ENCODE results near the gene PRKG1. TPM values are rescaled to one million over a fixed set of nuclear protein-coding genes. Genes with fewer than 3 reads are reported as not detected.
A peak's percentile ranks its signal among the peaks of the same experiment; 100 is the strongest.

PRKG1 gene
- total RNA-seq (10 to 100 TPM; 25.2 to 48.1 (median 32.1) TPM), polyA plus RNA-seq (10 to 100 TPM in 1 of 2 donors, 1 to 10 TPM in 1; 3.8 to 10.8 TPM)
- long read RNA-seq, donor 1, partial matches to known transcripts, result 0 of 9 reads
- long read RNA-seq, donor 1, other reads (novel, unspliced or antisense), result 9 of 9 reads
- long read RNA-seq, donor 2, partial matches to known transcripts, result 1 of 10 reads
- long read RNA-seq, donor 2, other reads (novel, unspliced or antisense), result 9 of 10 reads
- long read RNA-seq, donor 3, partial matches to known transcripts, result 2 of 20 reads
- long read RNA-seq, donor 3, other reads (novel, unspliced or antisense), result 18 of 20 reads

GRCh38 chr10:51074238-51075028, at the start of gene PRKG1:
Gene PRKG1, plus strand, starts transcription at chr10:51074487.
- Histone ChIP-seq H3K27me3 (peaks cover 0 to 42% (median 0%) of the 10 kb centered on the region in 7 donors), H3K9me3 (no peaks in the 10 kb centered on the region), H3K27ac (peak within 1 kb of the TSS; percentile 73 to 90 (median 84)), H3K4me3 (peak within 1 kb of the TSS; percentile 57 to 82 (median 66)), H3K4me1 (peaks cover 0 to 35% (median 11%) of the 10 kb centered on the region in 9 donors), H3K36me3 (no peaks in the 10 kb centered on the region)
- intact Hi-C loops (cut with DNase I), result loop anchor here in 7 of 10 donors (2.0 to 10.0 kb wide), 11 partner anchors 73 to 888 kb away; partner anchors contain the start of gene CSTF2T (in 2 of the 7)
- no peak for TF ChIP-seq CTCF (IDR thresholded peaks at IDR 0.05)
- ATAC-seq, result peak; percentile 86 to 95 (median 90)
- 1% methylated on average over 59 of the region's 59 CpGs for WGBS, 2 donors
- peak; percentile 70 to 80 for DNase-seq

DNA sequence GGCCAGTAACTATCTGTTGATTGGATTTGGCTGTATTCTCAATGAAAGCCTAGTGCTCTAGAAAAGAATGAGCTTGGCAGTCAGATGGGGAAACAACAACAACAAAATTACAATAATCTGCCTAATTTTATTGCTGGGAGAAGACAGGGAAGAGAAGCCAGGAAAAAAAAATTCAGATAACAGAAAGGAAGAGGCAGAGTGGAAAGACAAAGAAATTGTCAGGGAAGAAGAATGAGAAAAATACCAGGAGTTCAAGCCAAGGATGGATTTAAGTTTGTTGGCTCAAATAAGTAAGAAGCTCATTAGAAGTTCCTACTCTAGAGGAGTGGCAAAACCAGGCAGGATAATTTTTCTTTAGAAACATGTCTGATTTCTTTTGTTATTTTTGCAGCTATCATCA, 45.9 kb upstream of the PRKG1 start:
- DNase-seq, result no peak
- Histone ChIP-seq H3K27ac (peak overlapping the region in 5 of 10 donors; percentile 2 to 35 (median 24)), H3K9me3 (no peaks in the 10 kb centered on the region), H3K27me3 (no peaks in the 10 kb centered on the region), H3K36me3 (no peaks in the 10 kb centered on the region), H3K4me1 (peaks cover 0 to 25% (median 6%) of the 10 kb centered on the region in 9 donors), H3K4me3 (no peak overlapping the region)
- no peak for ATAC-seq
- no peak for TF ChIP-seq CTCF (IDR thresholded peaks at IDR 0.05)
- intact Hi-C loops (cut with DNase I), result no loop called here

GRCh38 chr10:51029172-51029641, 45.1 kb upstream of the PRKG1 start:
- Histone ChIP-seq H3K27me3 (no peaks in the 10 kb centered on the region), H3K36me3 (no peaks in the 10 kb centered on the region), H3K4me3 (no peak overlapping the region), H3K27ac (peak overlapping the region in 3 of 10 donors; percentile 2 to 35 (median 24)), H3K4me1 (peaks cover 0 to 18% (median 5%) of the 10 kb centered on the region in 9 donors), H3K9me3 (no peaks in the 10 kb centered on the region)
- no peak for TF ChIP-seq CTCF (IDR thresholded peaks at IDR 0.05)
- ATAC-seq (peak in 1 of 8 donors; percentile 35), DNase-seq (no peak)
- intact Hi-C loops (cut with DNase I), result no loop called here
- 70 to 81% methylated on average over 2 of the region's 2 CpGs for WGBS, 2 donors

- Histone ChIP-seq H3K27me3 (no peaks in the 10 kb centered on the region), H3K9me3 (no peaks in the 10 kb centered on the region), H3K4me3 (no peak overlapping the region), H3K27ac (no peak overlapping the region), H3K36me3 (no peaks in the 10 kb centered on the region), H3K4me1 (peaks cover 0 to 17% (median 5%) of the 10 kb centered on the region in 9 donors)
- TF ChIP-seq CTCF (IDR thresholded peaks at IDR 0.05), result no peak
- 83 to 88% methylated on average over 2 of the region's 2 CpGs for WGBS, 2 donors
- intact Hi-C loops (cut with DNase I), result no loop called here
- DNase-seq, result no peak
- no peak for ATAC-seq
Observed at GRCh38 chr10:51030480-51030879, 43.8 kb upstream of the PRKG1 start.
